ENCODE measurements around the gene ADAM8. TPM values are rescaled to one million over a fixed set of nuclear protein-coding genes. Genes with fewer than 3 reads are reported as not detected.

Gene ADAM8
- polyA plus RNA-seq, 1 donor from 2014 or later, result 6.4 TPM

GRCh38 chr10:133287832-133288500 lies 11.3 kb upstream of the ADAM8 start:
- Histone ChIP-seq H3K4me2 (ENCODE audit: low read length) (no peak overlapping the region), H3K9me3 (ENCODE audit: low read length) (no peaks in the 10 kb centered on the region), H3K9ac (ENCODE audit: low read length) (no peak overlapping the region), H3K36me3 (ENCODE audit: insufficient read depth, low read length) (no peaks in the 10 kb centered on the region), H4K20me1 (ENCODE audit: insufficient read depth) (no peaks in the 10 kb centered on the region), H3K79me2 (replicated peaks; ENCODE audit: insufficient read depth, low read length) (no peaks in the 10 kb centered on the region), H3K9me2 (ENCODE audit: insufficient read depth, low read length) (no peaks in the 10 kb centered on the region), H3K27me3 (ENCODE audit: insufficient read depth, low read depth, low read length) (no peaks in the 10 kb centered on the region), H3K27ac (ENCODE audit: low read length) (no peak overlapping the region), H3K4me3 (ENCODE audit: low read length) (no peak overlapping the region), H3F3A (ENCODE audit: insufficient read depth, low read length, poor library complexity, severe bottlenecking) (no peaks in the 10 kb centered on the region), H2AFZ (ENCODE audit: low read depth, low read length) (no peak overlapping the region)
- no peak for TF ChIP-seq CTCF (IDR thresholded peaks at IDR 0.05; ENCODE audit: poor library complexity, severe bottlenecking)
- no peak for TF ChIP-seq MXI1 (conservative IDR thresholded peaks at IDR 0.05; ENCODE audit: poor library complexity, severe bottlenecking)
- TF ChIP-seq POLR2AphosphoS5 (IDR thresholded peaks at IDR 0.05), result no peak
- TF ChIP-seq RAD21 (conservative IDR thresholded peaks at IDR 0.05), result no peak
- no peak for TF ChIP-seq EP300 (conservative IDR thresholded peaks at IDR 0.05; ENCODE audit: poor library complexity, severe bottlenecking)
- TF ChIP-seq TAF1 (IDR thresholded peaks at IDR 0.05; ENCODE audit: low read depth), result no peak
- TF ChIP-seq REST (IDR thresholded peaks at IDR 0.05; ENCODE audit: borderline replicate concordance), result no peak
- no peak for TF ChIP-seq EZH2 (IDR thresholded peaks at IDR 0.05; ENCODE audit: borderline replicate concordance, insufficient read depth, low read length, poor library complexity, severe bottlenecking)
- no peak for TF ChIP-seq SMC3 (conservative IDR thresholded peaks at IDR 0.05; ENCODE audit: poor library complexity)

- H3K9me2 ChIP-seq (ENCODE audit: insufficient read depth, low read length), result no peaks in the 10 kb centered on the region
- no peak overlapping the region for H3K4me3 ChIP-seq (ENCODE audit: low read length)
- no peak overlapping the region for H3K4me2 ChIP-seq (ENCODE audit: low read length)
- H3K36me3 ChIP-seq (ENCODE audit: insufficient read depth, low read length), result no peaks in the 10 kb centered on the region
- H3K27me3 ChIP-seq (ENCODE audit: insufficient read depth, low read depth, low read length), result no peaks in the 10 kb centered on the region
- H3K9ac ChIP-seq (ENCODE audit: low read length), result no peak overlapping the region
- H3K79me2 ChIP-seq (replicated peaks; ENCODE audit: insufficient read depth, low read length), result no peaks in the 10 kb centered on the region
- no peaks in the 10 kb centered on the region for H4K20me1 ChIP-seq (ENCODE audit: insufficient read depth)
- H3F3A ChIP-seq (ENCODE audit: insufficient read depth, low read length, poor library complexity, severe bottlenecking), result no peaks in the 10 kb centered on the region
- no peak overlapping the region for H2AFZ ChIP-seq (ENCODE audit: low read depth, low read length)
- H3K27ac ChIP-seq (ENCODE audit: low read length), result no peak overlapping the region
- H3K9me3 ChIP-seq (ENCODE audit: low read length), result no peaks in the 10 kb centered on the region
- no peak for TF ChIP-seq MXI1 (conservative IDR thresholded peaks at IDR 0.05; ENCODE audit: poor library complexity, severe bottlenecking)
- TF ChIP-seq RAD21 (conservative IDR thresholded peaks at IDR 0.05), result no peak
- TF ChIP-seq SMC3 (conservative IDR thresholded peaks at IDR 0.05; ENCODE audit: poor library complexity), result no peak
- TF ChIP-seq EP300 (conservative IDR thresholded peaks at IDR 0.05; ENCODE audit: poor library complexity, severe bottlenecking), result no peak
These were observed 9.7 kb upstream of the ADAM8 start for GRCh38 chr10:133286366-133286765.
